Activated effector memory CD4-positive, alpha-beta T cell treated with Interleukin-2 at 50 U/mL for 16 hours (primary cell): ENCODE measurements around the gene HAUS2.
A peak's percentile ranks its signal among the peaks of the same experiment; 100 is the strongest.
"Not testable (repeated sequence)": the region's sequence is repeated elsewhere in the genome, so short reads cannot be mapped to it uniquely, and the experiment has no call there.

Experiments
- DNase-seq: peaks from one replicate; pipeline ENCODE4 v3.0.0-alpha.2; 2020

HAUS2 gene

DNA sequence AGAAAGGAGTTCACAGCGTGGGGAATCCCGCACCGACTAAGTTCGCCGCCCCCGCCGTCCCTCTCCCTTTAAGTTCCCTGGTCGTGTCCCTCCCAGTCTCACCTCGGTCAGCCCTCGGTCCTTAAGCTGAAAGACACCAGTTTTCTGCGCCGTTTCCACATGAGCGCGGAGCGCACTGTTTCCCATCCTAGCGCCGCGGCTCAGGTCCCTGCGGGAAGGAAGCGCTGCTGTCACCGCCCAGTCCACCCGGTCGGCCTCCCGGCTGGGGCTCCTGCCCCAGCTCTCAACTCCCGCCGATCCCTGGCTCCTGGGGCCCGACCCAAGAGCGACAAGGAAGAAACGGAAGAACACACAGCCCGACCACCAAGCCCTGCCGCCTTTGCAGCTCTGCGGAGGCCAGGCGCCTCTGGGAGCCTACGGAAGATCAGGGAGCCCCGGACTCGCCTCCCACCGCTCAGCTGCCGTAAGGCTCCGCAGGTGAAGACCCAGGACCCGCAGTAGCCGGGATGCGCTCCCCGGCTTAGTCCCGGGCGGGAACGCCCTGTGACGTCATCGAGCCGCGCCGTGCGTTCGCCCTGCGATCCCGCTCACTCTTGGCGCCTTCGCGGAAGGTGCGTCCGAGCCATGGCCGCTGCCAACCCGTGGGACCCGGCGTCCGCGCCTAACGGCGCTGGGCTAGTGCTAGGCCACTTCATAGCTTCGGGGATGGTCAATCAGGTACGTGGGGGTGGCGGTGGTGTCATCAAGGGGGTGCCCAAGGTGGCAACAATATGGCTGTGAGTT, at the start of gene HAUS2, which contains the start of gene LRRC57:
Gene HAUS2 (plus strand): TSS at position 590 of the 783 bp plus-strand sequence. CDS start 35 bp downstream, at position 625.
Gene LRRC57 (minus strand): TSS at position 545 of the 783 bp plus-strand sequence. CDS start 359 bp downstream, at position 186.
- peak; percentile 79 for DNase-seq

- DNase-seq, result no peak
These were observed 48.6 kb upstream of the HAUS2 start for GRCh38 chr15:42499858-42500609.

DNA sequence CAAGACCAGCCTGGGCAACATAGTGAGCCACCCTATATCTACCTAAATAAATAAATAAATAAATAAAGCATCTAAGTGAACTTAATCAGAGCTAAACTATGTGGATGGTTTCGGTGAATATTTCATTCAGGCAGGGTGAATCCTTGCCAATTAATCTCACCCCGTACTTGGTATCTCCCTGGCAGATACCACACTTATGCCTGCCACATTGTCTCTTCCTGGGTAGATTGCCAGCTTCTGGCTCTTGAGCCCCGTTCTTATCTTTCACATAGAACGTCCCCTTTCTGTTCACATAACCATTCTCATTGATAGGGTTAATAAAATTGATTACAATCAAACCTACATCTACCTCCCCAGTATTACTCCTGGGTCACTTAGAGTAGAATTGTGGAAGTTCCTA, 46.2 kb upstream of the HAUS2 start:
- no peak for DNase-seq

GRCh38 chr15:42503825-42504224, 44.8 kb upstream of the HAUS2 start:
- DNase-seq, result no peak

GRCh38 chr15:42504631-42505030, 44.0 kb upstream of the HAUS2 start:
- DNase-seq, result no peak

- DNase-seq, result no peak
These were observed 41.1 kb upstream of the HAUS2 start for GRCh38 chr15:42507514-42507913.

- no peak for DNase-seq
These were observed 40.4 kb upstream of the HAUS2 start for GRCh38 chr15:42508263-42508690.

GRCh38 chr15:42510258-42511006, 38.2 kb upstream of the HAUS2 start:
- no peak for DNase-seq

- DNase-seq, result no peak
These were observed 37.6 kb upstream of the HAUS2 start for GRCh38 chr15:42511007-42511391.

DNA sequence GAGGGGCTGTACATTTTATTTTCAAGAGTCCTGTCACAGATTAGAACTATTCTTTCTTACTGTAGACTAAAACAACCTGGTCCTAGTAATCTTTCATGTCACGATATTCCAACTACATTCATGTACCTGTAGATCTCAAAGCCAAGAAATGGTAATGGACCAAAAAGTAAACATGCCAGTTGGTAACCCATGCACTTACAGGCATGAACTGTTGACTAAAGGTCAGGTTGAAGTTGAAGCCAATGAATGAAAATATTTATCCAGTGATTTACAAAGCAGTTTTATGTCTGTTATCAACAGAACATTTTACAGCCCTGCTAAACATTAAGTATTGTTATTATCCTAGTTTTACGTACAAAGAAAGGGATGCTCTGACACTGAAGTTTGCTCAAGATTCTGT, 25.3 kb upstream of the HAUS2 start:
- no peak for DNase-seq

- no peak for DNase-seq
These were observed 19.7 kb upstream of the HAUS2 start for GRCh38 chr15:42528970-42529369.

- DNase-seq, result no peak
These were observed 15.4 kb upstream of the HAUS2 start for GRCh38 chr15:42533246-42533645.

- DNase-seq, result no peak
These were observed 3.6 kb upstream of the HAUS2 start for GRCh38 chr15:42544853-42545629.

DNA sequence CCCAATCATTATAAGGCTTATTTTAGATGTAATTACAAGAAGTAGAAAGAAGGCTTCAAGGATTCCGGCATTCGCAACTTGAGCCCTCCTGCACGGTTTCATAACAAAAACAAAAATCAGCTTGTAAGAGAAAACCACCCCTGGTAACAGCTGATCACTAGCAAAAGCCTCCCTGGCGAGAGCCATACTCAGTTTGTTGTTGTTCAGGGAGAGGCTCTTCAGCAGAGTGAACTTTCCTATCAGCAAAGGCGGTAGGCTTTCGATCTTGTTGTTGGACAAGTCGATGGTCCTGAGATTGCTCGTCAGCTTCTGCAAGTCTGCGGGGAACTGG, 755 bp upstream of the HAUS2 start:
- no peak for DNase-seq

DNA sequence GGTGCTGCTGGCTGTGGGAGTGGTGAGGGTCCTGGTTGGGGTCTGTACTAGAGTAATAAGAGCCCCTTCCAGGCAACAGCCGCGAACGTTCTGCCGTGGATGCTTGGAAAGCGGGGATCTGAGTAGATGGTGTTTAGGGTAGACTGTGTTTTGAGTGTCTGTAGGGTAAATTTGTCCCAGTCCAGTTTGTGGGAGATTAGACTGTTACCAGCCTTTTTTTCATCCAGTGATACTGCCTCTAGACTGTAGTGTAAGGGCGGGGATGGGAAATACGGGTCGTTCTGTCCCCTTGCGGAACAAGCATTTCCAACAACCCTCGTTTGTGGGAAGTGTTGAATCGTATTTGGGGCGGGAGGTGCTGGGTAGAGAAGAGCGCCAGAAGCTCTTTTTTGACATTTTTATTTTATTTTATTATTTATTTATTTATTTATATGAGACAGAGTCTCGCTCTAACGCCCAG, 424 bp downstream of the HAUS2 start:
- no peak for DNase-seq

DNA sequence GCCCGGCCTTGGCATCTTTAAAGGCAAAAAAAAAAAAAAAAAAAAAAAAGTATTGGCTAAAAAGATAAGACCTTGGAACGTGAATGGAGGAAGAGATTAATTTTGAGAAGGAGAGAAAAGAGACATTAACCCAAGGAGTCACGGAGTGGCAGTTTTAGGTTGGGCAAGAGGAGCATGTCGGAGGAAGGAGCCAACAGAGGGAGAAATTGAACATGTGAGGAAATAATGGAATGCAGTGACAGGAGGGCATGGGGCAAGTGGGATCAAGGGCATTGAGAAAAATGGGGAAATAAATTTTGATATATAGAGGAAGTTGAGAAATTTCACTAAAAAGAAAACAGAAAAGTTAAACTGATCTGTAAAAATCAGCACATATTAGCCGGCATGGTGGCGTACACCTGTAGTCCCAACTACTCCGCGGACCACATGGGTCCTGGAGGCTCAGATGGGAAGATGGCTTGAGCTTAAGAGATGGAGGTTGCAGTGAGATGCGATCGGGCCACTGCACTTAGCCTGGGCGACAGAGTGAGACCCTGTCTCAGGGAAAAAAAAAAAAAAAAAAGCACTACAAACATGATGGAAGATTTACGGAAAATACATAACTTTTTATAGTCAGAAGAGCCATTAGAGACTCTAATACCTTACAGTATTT, 1.2 kb downstream of the HAUS2 start:
- DNase-seq, result no peak

DNA sequence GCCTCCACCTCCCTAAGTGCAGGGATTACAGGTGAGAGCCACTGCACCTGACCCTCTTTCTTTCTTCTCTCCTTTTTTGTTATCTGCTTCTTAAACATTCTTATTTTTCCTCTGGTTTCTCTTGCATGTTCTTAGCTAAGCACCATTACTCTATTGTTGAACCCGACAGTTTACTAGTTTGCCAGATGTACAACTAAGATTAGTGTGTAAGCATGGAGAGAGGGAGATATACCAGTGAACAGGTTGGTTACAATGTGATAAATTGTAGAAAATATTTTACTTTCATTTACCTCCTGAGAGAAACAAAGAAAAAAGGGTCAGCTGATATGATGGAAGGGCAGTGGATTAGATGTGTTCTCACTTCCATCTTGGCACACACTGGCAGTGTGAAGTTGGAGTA, 4.9 kb downstream of the HAUS2 start:
- no peak for DNase-seq

DNA sequence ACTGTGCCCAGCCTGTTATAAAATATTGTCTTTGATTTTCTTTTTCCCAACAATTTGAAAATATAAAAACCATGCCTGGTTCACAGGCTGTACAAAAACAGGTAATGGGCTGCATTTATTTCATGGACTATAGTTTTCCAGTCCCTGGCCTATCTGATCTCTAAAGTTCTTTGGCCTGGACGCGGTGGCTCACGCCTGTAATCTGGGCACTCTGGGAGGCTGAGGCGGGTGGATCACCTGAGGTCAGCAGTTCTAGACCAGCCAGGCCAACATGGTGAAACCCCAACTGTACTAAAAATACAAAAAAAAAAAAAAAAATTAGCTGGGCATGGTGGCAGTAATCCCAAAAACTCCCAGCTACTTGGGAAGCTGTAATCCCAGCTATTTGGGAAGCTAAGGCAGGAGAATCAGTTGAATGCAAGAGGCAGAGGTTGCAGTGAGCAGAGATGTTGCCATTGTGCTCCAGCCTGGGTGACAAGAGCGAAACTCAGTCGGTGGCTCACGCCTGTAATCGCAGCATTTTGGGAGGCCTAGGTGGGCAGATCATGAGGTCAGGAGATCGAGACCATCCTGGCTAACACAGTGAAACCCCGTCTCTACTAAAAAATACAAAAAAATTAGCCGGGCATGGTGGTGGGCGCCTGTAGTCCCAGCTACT, 8.0 kb downstream of the HAUS2 start:
- DNase-seq, result not testable (repeated sequence)

DNA sequence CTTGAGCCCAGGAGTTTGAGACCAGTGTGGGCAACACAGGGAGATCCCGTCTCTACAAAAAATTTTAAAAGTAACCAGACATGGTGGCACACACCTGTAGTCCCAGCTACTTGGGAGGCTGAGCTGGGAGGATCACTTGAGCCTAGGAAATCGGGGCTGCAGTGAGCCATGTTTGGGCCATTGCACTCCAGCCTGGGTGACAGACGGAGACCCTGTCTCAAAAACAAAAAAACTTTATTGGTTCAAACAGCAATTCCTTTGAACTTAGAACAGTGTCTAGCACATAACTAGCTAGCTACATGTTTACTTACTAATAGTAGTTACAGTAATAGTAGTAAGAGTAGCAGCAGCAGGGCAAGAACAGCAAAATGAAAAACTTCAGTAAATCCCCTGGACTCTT, 10.1 kb downstream of the HAUS2 start:
- DNase-seq, result no peak

DNA sequence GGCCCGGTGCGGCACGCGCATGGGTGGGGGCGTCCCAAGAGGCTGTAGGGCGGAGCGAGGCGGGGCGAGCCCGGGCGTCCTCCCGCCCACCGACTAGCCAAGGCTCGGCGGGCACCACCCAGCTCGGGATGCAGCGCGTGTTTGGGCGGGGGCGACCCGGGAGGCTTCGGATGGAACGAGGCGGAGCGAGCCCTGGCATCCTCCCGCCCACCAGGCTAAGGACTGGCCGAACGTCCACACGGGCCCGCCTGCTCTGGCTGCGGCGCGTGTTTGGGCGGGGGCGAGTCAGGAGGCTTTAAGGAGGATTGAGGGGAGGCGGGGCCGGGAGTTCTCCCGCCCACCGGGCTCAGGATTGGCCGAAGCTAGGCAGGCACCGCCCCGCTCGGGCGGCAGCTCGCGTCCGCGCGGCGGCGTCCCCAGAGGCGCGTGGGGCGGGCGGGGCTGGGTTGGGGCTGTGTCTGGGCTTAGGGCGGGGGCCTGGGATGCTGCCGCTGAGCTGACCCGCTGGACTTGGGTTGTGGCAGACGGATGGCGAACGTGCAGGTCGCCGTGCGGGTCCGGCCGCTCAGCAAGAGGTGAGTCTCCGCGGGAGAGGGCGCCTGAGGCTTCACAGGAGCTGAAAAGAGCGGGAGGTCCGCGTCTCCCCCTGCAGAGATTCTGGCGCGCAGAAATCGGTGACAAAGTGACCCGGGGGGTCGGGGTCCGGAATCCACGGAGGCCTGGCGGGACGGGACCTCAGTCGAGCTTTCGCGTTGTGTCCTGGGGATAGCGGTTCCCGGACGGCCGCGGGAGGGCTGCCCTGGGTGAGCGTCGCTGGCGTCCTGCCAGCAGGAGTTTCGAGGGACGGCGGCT, 26.8 kb downstream of the HAUS2 start, which contains the start of gene STARD9:
Gene STARD9 (plus strand): TSS at position 419 of the 852 bp plus-strand sequence. CDS start 110 bp downstream, at position 529.
- DNase-seq, result peak; percentile 94
